HL-60/S4 (cell line): ENCODE results near the gene TTC28.

ENCODE experiments used
- in situ Hi-C: fragments of 300-500 bp; cut with MboI; formaldehyde crosslinking; loops from 2 replicates; pipeline ENCODE4 v1.14.3; 2022; ENCODE audit warnings: low sequenced_read_pairs

TTC28 gene

GRCh38 chr22:27959335-27960090 is 720.1 kb downstream of the TTC28 start:
- in situ Hi-C loops, result no loop called here

GRCh38 chr22:27952779-27953178 is 726.9 kb downstream of the TTC28 start:
- in situ Hi-C loops, result no loop called here

GRCh38 chr22:27952091-27952490 is 727.5 kb downstream of the TTC28 start:
- in situ Hi-C loops, result no loop called here

- in situ Hi-C loops, result no loop called here
Observed at GRCh38 chr22:27949421-27949820, 730.2 kb downstream of the TTC28 start.

- in situ Hi-C loops, result no loop called here
Observed at GRCh38 chr22:27948569-27948968, 731.1 kb downstream of the TTC28 start.

- in situ Hi-C loops, result no loop called here
Observed at GRCh38 chr22:27947448-27947847, 732.2 kb downstream of the TTC28 start.

- in situ Hi-C loops, result no loop called here
Observed at GRCh38 chr22:27941143-27941542, 738.5 kb downstream of the TTC28 start.

GRCh38 chr22:27937453-27937852 is 742.2 kb downstream of the TTC28 start:
- in situ Hi-C loops, result no loop called here

GRCh38 chr22:27935897-27936296 is 743.7 kb downstream of the TTC28 start:
- in situ Hi-C loops, result no loop called here

GRCh38 chr22:27934069-27934468 is 745.6 kb downstream of the TTC28 start:
- in situ Hi-C loops, result no loop called here

- in situ Hi-C loops, result no loop called here
Observed at GRCh38 chr22:27933186-27933983, 746.3 kb downstream of the TTC28 start.

- in situ Hi-C loops, result no loop called here
Observed at GRCh38 chr22:27930331-27931060, 749.1 kb downstream of the TTC28 start.
